Neural progenitor cell (in vitro differentiated cells): ENCODE measurements around the gene IRF1.

Experiments used
- CTCF ChIP-seq: fragments of 200-600 bp; sonication (generic); IDR thresholded peaks from 2 replicates; pipeline ENCODE4 v1.5.1; 2017; ENCODE audit warnings: antibody characterized with exemption, mild to moderate bottlenecking
- EZH2 ChIP-seq: fragments of 200-600 bp; sonication (generic); IDR thresholded peaks from 2 replicates; pipeline ENCODE4 v1.6.1; 2017; ENCODE audit warnings: antibody characterized with exemption, mild to moderate bottlenecking, moderate library complexity

- TF ChIP-seq CTCF, result no peak
- TF ChIP-seq EZH2, result no peak
Measured at GRCh38 chr5:132447196-132447595, 43.4 kb downstream of the IRF1 start.
